ENCODE data around the gene HPCAL1. TPM values are rescaled to one million over a fixed set of nuclear protein-coding genes. Genes with fewer than 3 reads are reported as not detected.
"Not testable (repeated sequence)": the region's sequence is repeated elsewhere in the genome, so short reads cannot be mapped to it uniquely, and the experiment has no call there.

HPCAL1 gene
- polyA plus RNA-seq, 3 donors, result 82.1 to 99.5 (median 98.0) TPM

GRCh38 chr2:10258726-10259125 is 44.0 kb upstream of the HPCAL1 start:
- peaks cover 6% of the 10 kb centered on the region for H3K4me1 Mint-ChIP-seq

GRCh38 chr2:10260130-10260529 is 42.6 kb upstream of the HPCAL1 start:
- Mint-ChIP-seq H3K4me1 (no peaks in the 10 kb centered on the region), H3K4me3 (peak overlapping the region in 1 of 2 donors; percentile 29), H3K27me3 (ENCODE audit: low read depth in 3 of 3) (peaks cover 15 to 39% (median 24%) of the 10 kb centered on the region in 3 donors), H3K9me3 (peaks cover 0 to 3% (median 0%) of the 10 kb centered on the region in 7 donors), H3K27ac (no peak overlapping the region), H3K36me3 (no peaks in the 10 kb centered on the region)
- Histone ChIP-seq H3K4me1 (ENCODE audit: control insufficient read depth in 1 of 2, insufficient read depth in 2 of 2, low read length in 2 of 2) (no peaks in the 10 kb centered on the region), H3K36me3 (replicated peaks in 1 of 2; ENCODE audit: control insufficient read depth in 1 of 2, insufficient read depth in 2 of 2, low read length in 2 of 2) (no peaks in the 10 kb centered on the region), H3K27ac (ENCODE audit: low read depth in 1 of 2, low read length in 2 of 2) (no peak overlapping the region), H2AFZ (ENCODE audit: insufficient read depth, low read depth, low read length, poor library complexity, severe bottlenecking) (no peak overlapping the region), H3K9me3 (replicated peaks in 1 of 2; ENCODE audit: control insufficient read depth in 1 of 2, insufficient read depth in 1 of 2, low read length in 2 of 2) (no peaks in the 10 kb centered on the region), H3K4me3 (replicated peaks in 1 of 3; ENCODE audit: low read depth in 2 of 3, low read length in 3 of 3) (no peak overlapping the region), H3K79me2 (ENCODE audit: insufficient read depth, low read length) (no peaks in the 10 kb centered on the region), H3K27me3 (ENCODE audit: control insufficient read depth in 2 of 2, insufficient read depth in 2 of 2, low read length in 2 of 2) (peaks cover 0 to 2% of the 10 kb centered on the region in 2 donors), H3K9ac (ENCODE audit: insufficient read depth, low read length, poor library complexity, severe bottlenecking) (no peak overlapping the region), H4K20me1 (ENCODE audit: insufficient read depth, low read length) (no peaks in the 10 kb centered on the region), H3K4me2 (replicated peaks; ENCODE audit: extremely low read depth, low read length, poor library complexity, severe bottlenecking) (no peak overlapping the region)
- no peak for DNase-seq
- 63% methylated on average over 5 of the region's 12 CpGs for WGBS (ENCODE audit: insufficient coverage)
- no peak for TF ChIP-seq CTCF (IDR thresholded peaks at IDR 0.05)
- intact Hi-C loops (cut with micrococcal nuclease), result loop anchor here in 1 of 2 donors (10.0 kb wide), 1 partner anchor 125 kb away; no protein-coding TSS in a partner anchor

More at GRCh38 chr2:10258726-10259125, 44.0 kb upstream of the HPCAL1 start:
- no CpG with 5 or more reads among the region's 3 CpGs for WGBS (ENCODE audit: insufficient coverage)
- intact Hi-C loops (cut with micrococcal nuclease), result no loop called here
- no peak overlapping the region for H2AFZ ChIP-seq (ENCODE audit: insufficient read depth, low read depth, low read length, poor library complexity, severe bottlenecking)
- no peaks in the 10 kb centered on the region for H4K20me1 ChIP-seq (ENCODE audit: insufficient read depth, low read length)
- Mint-ChIP-seq H3K27ac (no peak overlapping the region), H3K27me3 (ENCODE audit: low read depth in 3 of 3) (peaks cover 18 to 35% (median 22%) of the 10 kb centered on the region in 3 donors), H3K36me3 (no peaks in the 10 kb centered on the region), H3K4me3 (no peak overlapping the region), H3K9me3 (peaks cover 0 to 2% (median 0%) of the 10 kb centered on the region in 7 donors)
- H3K9ac ChIP-seq (ENCODE audit: insufficient read depth, low read length, poor library complexity, severe bottlenecking), result no peak overlapping the region
- no peak overlapping the region for H3K4me2 ChIP-seq (replicated peaks; ENCODE audit: extremely low read depth, low read length, poor library complexity, severe bottlenecking)
- DNase-seq, result no peak
- H3K27ac ChIP-seq (ENCODE audit: low read depth in 1 of 2, low read length in 2 of 2), result no peak overlapping the region
- H3K36me3 ChIP-seq (replicated peaks in 1 of 2; ENCODE audit: control insufficient read depth in 1 of 2, insufficient read depth in 2 of 2, low read length in 2 of 2), result no peaks in the 10 kb centered on the region
- H3K79me2 ChIP-seq (ENCODE audit: insufficient read depth, low read length), result no peaks in the 10 kb centered on the region
- H3K4me3 ChIP-seq (replicated peaks in 1 of 3; ENCODE audit: low read depth in 2 of 3, low read length in 3 of 3), result no peak overlapping the region
- TF ChIP-seq CTCF (IDR thresholded peaks at IDR 0.05), result no peak
- H3K27me3 ChIP-seq (ENCODE audit: control insufficient read depth in 2 of 2, insufficient read depth in 2 of 2, low read length in 2 of 2), result peaks cover 0 to 2% of the 10 kb centered on the region in 2 donors
- H3K9me3 ChIP-seq (replicated peaks in 1 of 2; ENCODE audit: control insufficient read depth in 1 of 2, insufficient read depth in 1 of 2, low read length in 2 of 2), result no peaks in the 10 kb centered on the region
- H3K4me1 ChIP-seq (ENCODE audit: control insufficient read depth in 1 of 2, insufficient read depth in 2 of 2, low read length in 2 of 2), result peaks cover 9 to 12% of the 10 kb centered on the region in 2 donors

GRCh38 chr2:10263526-10263925 is 39.2 kb upstream of the HPCAL1 start:
- not testable (repeated sequence) for H3K4me3 Mint-ChIP-seq; H4K20me1 ChIP-seq (ENCODE audit: insufficient read depth, low read length); H3K4me2 ChIP-seq (replicated peaks; ENCODE audit: extremely low read depth, low read length, poor library complexity, severe bottlenecking); H3K4me3 ChIP-seq (replicated peaks in 1 of 3; ENCODE audit: low read depth in 2 of 3, low read length in 3 of 3); DNase-seq; H3K36me3 ChIP-seq (replicated peaks in 1 of 2; ENCODE audit: control insufficient read depth in 1 of 2, insufficient read depth in 2 of 2, low read length in 2 of 2); H3K4me1 Mint-ChIP-seq; H3K4me1 ChIP-seq (ENCODE audit: control insufficient read depth in 1 of 2, insufficient read depth in 2 of 2, low read length in 2 of 2); H3K79me2 ChIP-seq (ENCODE audit: insufficient read depth, low read length); H3K9ac ChIP-seq (ENCODE audit: insufficient read depth, low read length, poor library complexity, severe bottlenecking); H3K27me3 ChIP-seq (ENCODE audit: control insufficient read depth in 2 of 2, insufficient read depth in 2 of 2, low read length in 2 of 2); H3K27ac ChIP-seq (ENCODE audit: low read depth in 1 of 2, low read length in 2 of 2); H3K9me3 ChIP-seq (replicated peaks in 1 of 2; ENCODE audit: control insufficient read depth in 1 of 2, insufficient read depth in 1 of 2, low read length in 2 of 2); H3K9me3 Mint-ChIP-seq; H3K36me3 Mint-ChIP-seq; H3K27ac Mint-ChIP-seq; H2AFZ ChIP-seq (ENCODE audit: insufficient read depth, low read depth, low read length, poor library complexity, severe bottlenecking)
- intact Hi-C loops (cut with micrococcal nuclease), result loop anchor here in 1 of 2 donors (10.0 kb wide), 1 partner anchor 129 kb away; no protein-coding TSS in a partner anchor
- H3K27me3 Mint-ChIP-seq (ENCODE audit: low read depth in 3 of 3), result peaks cover 14 to 25% (median 15%) of the 10 kb centered on the region in 3 donors
- no CpG with 5 or more reads among the region's 5 CpGs for WGBS (ENCODE audit: insufficient coverage)
